Colonic mucosa (tissue), 4 donors: ENCODE measurements around the gene TRIM33. TPM values are rescaled to one million over a fixed set of nuclear protein-coding genes. Genes with fewer than 3 reads are reported as not detected.
"Not testable (repeated sequence)": the region's sequence is repeated elsewhere in the genome, so short reads cannot be mapped to it uniquely, and the experiment has no call there.

Experiments used
- DNase-seq: peaks from one replicate; pipeline ENCODE4 v3.0.0-alpha.2; 2020
- H3K27ac ChIP-seq: fragments of 200-600 bp; one replicate; pipeline ENCODE4 v1.8.0; 2021
- H3K27me3 ChIP-seq: fragments of 200-600 bp; one replicate; pipeline ENCODE4 v1.8.0; 2021
- H3K36me3 ChIP-seq: fragments of 200-600 bp; one replicate; pipeline ENCODE4 v1.8.0; 2021
- H3K4me1 ChIP-seq: fragments of 200-600 bp; one replicate; pipeline ENCODE4 v1.8.0; 2021; ENCODE audit warnings: mild to moderate bottlenecking
- H3K4me3 ChIP-seq: fragments of 200-600 bp; one replicate; pipeline ENCODE4 v1.8.0; 2021
- H3K9ac ChIP-seq, 2 donors: one replicate each; pipeline ENCODE4 v1.7.0; 2013; ENCODE audit warnings: control low read depth in 2 of 2, low read depth in 2 of 2, low read length in 2 of 2
- H3K9me3 ChIP-seq: fragments of 200-600 bp; one replicate; pipeline ENCODE4 v1.8.0; 2021
- CTCF ChIP-seq: fragments of 200-600 bp; IDR thresholded peaks from one replicate; pipeline ENCODE4 v1.8.0; 2022; ENCODE audit warnings: antibody characterized with exemption, mild to moderate bottlenecking
- intact Hi-C: fragments of 100-400 bp; cut with DNase I; formaldehyde crosslinking; loops from one replicate; pipeline ENCODE4 v1.14.1; 2022
- total RNA-seq, 2 donors: library from RNA; stranded (reverse); fragmentation: NEBNext Ultra II Directional in 1 of 2; extraction: Animal tissue kit (Norgen Biotek cat#: 25700) in 1 of 2; gene quantifications; one replicate each; pipeline ENCODE4 v1.2.1, GENCODE V29; 2021
- donor health status: healthy.
- donor health status: DM: no; HTN: no; CAD: no.
- donor health status: DM: no; HTN: no; CAD: no.

The TRIM33 gene
- total RNA-seq, 2 donors from 2014 or later: 26.7 to 29.2 TPM

- DNase-seq: no peak
- Histone ChIP-seq H3K27ac (no peak overlapping the region), H3K4me3 (no peak overlapping the region), H3K27me3 (no peaks in the 10 kb centered on the region), H3K9me3 (no peaks in the 10 kb centered on the region), H3K9ac (no peak overlapping the region), H3K4me1 (no peaks in the 10 kb centered on the region), H3K36me3 (no peaks in the 10 kb centered on the region)
- intact Hi-C loops: no loop called here
- no peak for TF ChIP-seq CTCF
Observed at GRCh38 chr1:114390361-114390760, 120.6 kb downstream of the TRIM33 start.

- Histone ChIP-seq H3K27me3 (no peaks in the 10 kb centered on the region), H3K27ac (no peak overlapping the region), H3K4me1 (no peaks in the 10 kb centered on the region), H3K9ac (no peak overlapping the region), H3K9me3 (no peaks in the 10 kb centered on the region), H3K4me3 (no peak overlapping the region), H3K36me3 (no peaks in the 10 kb centered on the region)
- no peak for DNase-seq
- intact Hi-C loops: no loop called here
- TF ChIP-seq CTCF: no peak
Observed at GRCh38 chr1:114388432-114389003, 122.5 kb downstream of the TRIM33 start.

GRCh38 chr1:114387585-114387984, 123.4 kb downstream of the TRIM33 start:
- DNase-seq, H3K4me1 ChIP-seq, H3K9ac ChIP-seq, H3K9me3 ChIP-seq, H3K36me3 ChIP-seq, intact Hi-C loops, H3K4me3 ChIP-seq, H3K27ac ChIP-seq, H3K27me3 ChIP-seq: not testable (repeated sequence)

DNA sequence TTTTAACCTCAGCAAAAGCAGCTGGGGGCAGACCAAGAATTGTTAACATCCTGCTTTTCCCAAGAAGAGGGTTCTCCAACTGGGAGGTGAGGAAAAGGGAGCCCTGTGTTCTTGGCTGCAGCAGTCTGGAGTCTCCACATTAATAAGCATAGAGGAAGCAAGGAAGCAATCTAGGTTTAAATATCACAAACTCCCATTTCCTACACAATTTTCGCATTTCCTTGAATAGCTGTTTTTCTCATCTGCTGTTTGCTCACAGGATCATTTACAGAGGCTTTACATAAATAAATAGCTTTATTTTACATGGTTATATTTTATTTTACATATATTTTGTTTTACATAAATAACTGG, 124.0 kb downstream of the TRIM33 start:
- no peak for TF ChIP-seq CTCF
- Histone ChIP-seq H3K9ac (no peak overlapping the region), H3K9me3 (no peaks in the 10 kb centered on the region), H3K36me3 (no peaks in the 10 kb centered on the region), H3K27ac (no peak overlapping the region), H3K27me3 (no peaks in the 10 kb centered on the region), H3K4me3 (no peak overlapping the region), H3K4me1 (no peaks in the 10 kb centered on the region)
- intact Hi-C loops: no loop called here
- no peak for DNase-seq

GRCh38 chr1:114386129-114387009, 124.6 kb downstream of the TRIM33 start:
- TF ChIP-seq CTCF: no peak
- no peaks in the 10 kb centered on the region for H3K9me3 ChIP-seq
- no peak overlapping the region for H3K27ac ChIP-seq
- no peaks in the 10 kb centered on the region for H3K4me1 ChIP-seq
- no peak for DNase-seq
- intact Hi-C loops: no loop called here
- H3K27me3 ChIP-seq: no peaks in the 10 kb centered on the region
- H3K4me3 ChIP-seq: no peak overlapping the region
- no peak overlapping the region for H3K9ac ChIP-seq
- no peaks in the 10 kb centered on the region for H3K36me3 ChIP-seq

- H3K36me3 ChIP-seq: no peaks in the 10 kb centered on the region
- H3K9ac ChIP-seq: no peak overlapping the region
- H3K27me3 ChIP-seq: no peaks in the 10 kb centered on the region
- TF ChIP-seq CTCF: no peak
- no peaks in the 10 kb centered on the region for H3K9me3 ChIP-seq
- intact Hi-C loops: no loop called here
- no peak overlapping the region for H3K27ac ChIP-seq
- DNase-seq: no peak
- H3K4me3 ChIP-seq: no peak overlapping the region
- no peaks in the 10 kb centered on the region for H3K4me1 ChIP-seq
Observed at GRCh38 chr1:114384922-114385321, 126.1 kb downstream of the TRIM33 start.
